ENCODE results near the gene RGS14.
"Not testable (repeated sequence)": the region's sequence is repeated elsewhere in the genome, so short reads cannot be mapped to it uniquely, and the experiment has no call there.

Gene RGS14

DNA sequence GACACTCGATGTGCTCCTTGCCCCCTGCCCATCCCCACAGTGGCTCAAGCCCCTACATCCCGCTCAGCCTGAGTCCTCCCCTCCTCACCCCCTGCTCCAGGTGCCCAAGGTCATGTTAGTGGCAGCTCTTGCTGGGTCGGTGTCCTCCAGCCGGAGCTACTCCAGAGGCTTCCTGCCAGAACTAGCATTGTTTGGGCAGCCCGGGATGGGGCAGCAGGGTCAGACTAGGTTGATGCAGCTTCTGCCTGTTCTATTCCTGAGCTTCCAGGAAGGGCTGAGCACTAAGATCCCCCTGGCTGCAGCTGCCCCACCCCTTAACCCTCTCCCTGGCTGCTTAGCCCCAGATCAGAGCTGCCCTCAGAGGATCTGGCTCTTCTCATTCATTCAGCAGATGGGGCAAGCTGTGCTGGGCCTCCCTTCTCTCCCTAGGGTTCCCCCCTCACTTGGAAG, 671 bp downstream of the RGS14 start:
- in situ Hi-C loops (cut with HindIII; ENCODE audit: low sequenced_read_pairs): no loop called here
- no peak overlapping the region for H3K4me3 ChIP-seq (ENCODE audit: low read depth, low read length)
- DNase-seq (ENCODE audit: low read depth, low spot score): no peak
- TF ChIP-seq CTCF (IDR thresholded peaks at IDR 0.05; ENCODE audit: low read depth, low read length): no peak

GRCh38 chr5:177359451-177359851, 1.7 kb downstream of the RGS14 start:
- TF ChIP-seq CTCF (IDR thresholded peaks at IDR 0.05; ENCODE audit: low read depth, low read length): no peak
- no peak for DNase-seq (ENCODE audit: low read depth, low spot score)
- in situ Hi-C loops (cut with HindIII; ENCODE audit: low sequenced_read_pairs): no loop called here
- no peak overlapping the region for H3K4me3 ChIP-seq (ENCODE audit: low read depth, low read length)

DNA sequence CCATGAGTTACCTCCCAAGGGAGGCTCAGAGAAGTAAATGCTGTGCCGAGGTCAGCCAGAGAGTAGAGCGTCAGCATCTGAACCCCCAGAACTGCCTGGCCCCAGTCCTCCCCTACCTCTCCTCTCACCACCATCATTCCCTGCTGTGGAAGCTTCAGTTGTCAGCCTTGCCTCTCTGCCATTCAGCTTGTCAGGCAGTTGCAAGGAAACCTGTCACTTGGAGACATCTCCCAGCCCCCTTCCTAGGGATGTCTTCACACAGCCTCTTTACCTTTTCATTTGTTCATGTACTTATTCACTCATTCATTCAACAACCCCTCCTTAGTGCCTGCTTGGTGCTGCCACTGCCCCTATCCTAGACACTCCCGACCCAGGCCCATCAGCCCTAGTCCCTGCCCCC, 2.1 kb downstream of the RGS14 start:
- H3K4me3 ChIP-seq (ENCODE audit: low read depth, low read length): no peak overlapping the region
- no peak for TF ChIP-seq CTCF (IDR thresholded peaks at IDR 0.05; ENCODE audit: low read depth, low read length)
- in situ Hi-C loops (cut with HindIII; ENCODE audit: low sequenced_read_pairs): no loop called here
- no peak for DNase-seq (ENCODE audit: low read depth, low spot score)

GRCh38 chr5:177360740-177361139, 3.0 kb downstream of the RGS14 start:
- in situ Hi-C loops (cut with HindIII; ENCODE audit: low sequenced_read_pairs); H3K4me3 ChIP-seq (ENCODE audit: low read depth, low read length); DNase-seq (ENCODE audit: low read depth, low spot score): not testable (repeated sequence)

DNA sequence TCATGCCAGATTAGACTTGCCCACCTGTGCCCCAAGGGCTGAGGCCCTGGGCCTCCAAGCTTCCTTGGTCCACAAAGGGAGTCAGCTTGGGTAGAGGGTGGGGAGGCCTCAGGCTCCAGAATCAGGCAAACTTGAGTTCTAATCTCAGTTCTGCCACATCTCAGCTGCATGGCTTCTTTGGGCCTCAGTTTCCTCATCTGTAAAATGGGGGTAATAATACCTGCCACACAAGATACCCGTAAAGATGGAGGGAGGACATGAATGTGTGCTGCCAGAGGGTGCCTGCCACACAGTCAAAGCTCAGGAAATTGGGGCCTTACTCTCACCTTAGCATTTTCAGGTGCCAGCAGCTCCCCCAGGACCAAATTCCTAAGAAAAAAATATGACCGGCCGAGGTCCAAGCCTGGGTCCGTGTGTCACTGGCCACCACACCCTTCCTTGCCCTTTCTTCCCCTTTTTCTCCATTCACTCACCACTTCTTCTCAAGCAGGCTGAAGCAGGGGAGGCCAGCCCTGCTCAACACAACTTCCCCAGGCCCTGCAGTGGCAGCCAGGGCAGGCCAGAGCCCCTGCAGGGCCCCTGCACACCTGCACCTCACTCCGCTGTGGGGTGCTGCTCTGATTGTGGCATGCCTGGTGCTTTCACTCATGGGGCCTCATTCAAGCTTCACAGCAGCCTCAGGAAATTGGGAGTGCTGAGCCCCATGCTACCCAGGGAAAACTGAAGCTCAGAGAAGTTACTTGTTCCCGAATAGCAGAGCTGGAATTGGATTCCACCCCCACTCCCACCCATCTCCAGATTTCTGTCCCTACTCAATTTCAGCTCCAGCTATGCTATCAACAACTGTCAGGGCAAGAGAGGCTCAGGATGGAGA, 3.9 kb downstream of the RGS14 start:
- DNase-seq (ENCODE audit: low read depth, low spot score): no peak
- no peak for TF ChIP-seq CTCF (IDR thresholded peaks at IDR 0.05; ENCODE audit: low read depth, low read length)
- H3K4me3 ChIP-seq (ENCODE audit: low read depth, low read length): no peak overlapping the region
- in situ Hi-C loops (cut with HindIII; ENCODE audit: low sequenced_read_pairs): no loop called here

DNA sequence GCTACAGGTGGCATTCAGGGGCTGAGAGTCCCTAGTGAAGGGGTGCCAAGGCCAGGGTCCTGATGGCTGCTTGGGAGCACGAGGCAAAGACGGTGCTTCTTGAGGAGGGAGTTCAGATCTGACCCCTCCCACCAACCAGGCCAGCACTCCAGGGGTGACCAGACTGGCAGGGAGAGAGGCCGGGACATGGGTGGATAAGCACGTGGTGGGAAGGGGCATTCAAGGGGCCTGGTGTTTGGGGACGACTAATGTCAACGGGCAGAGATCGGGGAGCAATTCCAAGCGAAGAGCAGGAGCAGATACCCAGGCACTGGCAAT, 4.5 kb downstream of the RGS14 start:
- TF ChIP-seq CTCF (IDR thresholded peaks at IDR 0.05; ENCODE audit: low read depth, low read length): no peak
- H3K4me3 ChIP-seq (ENCODE audit: low read depth, low read length): no peak overlapping the region
- in situ Hi-C loops (cut with HindIII; ENCODE audit: low sequenced_read_pairs): no loop called here
- DNase-seq (ENCODE audit: low read depth, low spot score): no peak

DNA sequence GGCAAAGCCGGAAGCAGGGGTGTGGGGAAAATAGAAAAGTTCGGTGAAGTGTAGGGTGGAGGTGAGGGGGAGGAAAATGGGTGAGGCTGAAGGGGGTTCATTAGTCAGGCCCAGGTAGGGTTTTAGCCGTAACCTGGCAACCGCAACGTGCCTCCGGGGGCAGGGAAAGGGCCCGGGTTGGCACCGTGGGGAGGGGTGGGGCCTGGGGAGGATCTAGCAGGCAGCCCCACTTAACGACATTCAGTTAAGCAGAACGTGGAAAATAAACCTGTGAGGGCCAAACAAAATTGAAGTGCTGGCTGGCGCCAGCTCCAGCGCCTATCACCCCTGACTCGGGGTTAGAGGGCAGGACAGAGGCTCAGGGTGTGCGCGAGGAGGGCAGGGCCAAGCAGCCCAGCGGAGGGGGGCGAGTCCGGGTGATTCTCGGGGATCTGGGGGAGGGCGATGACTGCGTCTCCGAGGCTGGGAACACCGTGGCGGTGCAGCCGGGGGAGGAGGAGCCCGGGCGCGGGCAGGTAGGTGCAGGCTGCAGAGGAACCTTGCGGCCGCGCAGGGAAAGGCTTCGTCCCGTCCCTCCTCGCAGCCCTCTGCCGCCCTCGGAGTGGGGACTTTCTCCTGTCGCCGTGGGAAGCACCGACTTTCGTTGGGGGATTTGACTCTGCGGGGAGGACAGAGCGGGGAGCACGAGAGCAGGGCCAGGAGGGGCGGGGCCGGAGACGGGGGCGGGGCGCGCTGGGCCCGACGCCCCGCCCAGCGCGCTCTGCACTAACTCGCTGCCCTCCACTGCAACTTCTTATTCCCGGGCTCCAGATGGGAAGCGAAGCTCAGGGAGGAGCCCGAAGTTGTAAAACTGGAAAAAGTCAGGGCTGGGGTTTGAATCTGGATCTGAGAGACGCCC, 5.1 kb downstream of the RGS14 start:
- peak overlapping the region; percentile 42 for H3K4me3 ChIP-seq (ENCODE audit: low read depth, low read length)
- in situ Hi-C loops (cut with HindIII; ENCODE audit: low sequenced_read_pairs): no loop called here
- no peak for DNase-seq (ENCODE audit: low read depth, low spot score)

More for the DNA sequence above, 5.1 kb downstream of the RGS14 start:
- peak; percentile 3 for TF ChIP-seq CTCF (IDR thresholded peaks at IDR 0.05; ENCODE audit: low read depth, low read length)

Data from astrocyte of the spinal cord (primary cell).